Brain microvascular endothelial cell (primary cell): ENCODE results near the gene PRTG.
"Not testable (repeated sequence)": the region's sequence is repeated elsewhere in the genome, so short reads cannot be mapped to it uniquely, and the experiment has no call there.

Experiments used
- DNase-seq: peaks from one replicate; pipeline ENCODE4 v3.0.0-alpha.2; 2020
- H3K27ac ChIP-seq: fragments of 250-450 bp; sonication (Bioruptor Pico); 2 replicates; pipeline ENCODE4 v1.5.1; 2020; ENCODE audit warnings: mild to moderate bottlenecking, moderate library complexity
- H3K27me3 ChIP-seq: fragments of 250-450 bp; sonication (Bioruptor Pico); replicated peaks from 2 replicates; pipeline ENCODE4 v1.5.1; 2020; ENCODE audit warnings: mild to moderate bottlenecking
- H3K36me3 ChIP-seq: fragments of 250-450 bp; sonication (Bioruptor Pico); replicated peaks from 2 replicates; pipeline ENCODE4 v1.5.1; 2020; ENCODE audit warnings: mild to moderate bottlenecking
- H3K4me3 ChIP-seq: 2 replicates; pipeline ENCODE4 v1.5.1; 2011; ENCODE audit warnings: low read depth, mild to moderate bottlenecking, control low read depth, low read length, moderate library complexity
- in situ Hi-C: cut with HindIII; loops from 2 replicates; pipeline ENCODE4 v1.10.0; 2017; ENCODE audit warnings: low sequenced_read_pairs, low pct_ligation_motif_present
- TF ChIP-seq, protein P1 (sequence below): IDR thresholded peaks from 2 replicates; pipeline ENCODE4 v1.5.1; 2011; ENCODE audit warnings: low read depth, mild to moderate bottlenecking, moderate library complexity, low read length, control low read depth, inconsistent platforms; ENCODE audit errors: missing control alignments

Gene PRTG

GRCh38 chr15:55742927-55743728, at the start of gene PRTG:
TSS of gene PRTG (minus strand) at chr15:55743152. CDS start at chr15:55742931, 221 bp downstream.
- no peak within 1 kb of the TSS for H3K27ac ChIP-seq
- in situ Hi-C loops, result no loop called here
- H3K27me3 ChIP-seq, result no peaks in the 10 kb centered on the region
- peak within 1 kb of the TSS; percentile 72 for H3K4me3 ChIP-seq
- H3K36me3 ChIP-seq, result no peaks in the 10 kb centered on the region
- DNase-seq, result peak; percentile 69
- TF ChIP-seq, protein P1, sequence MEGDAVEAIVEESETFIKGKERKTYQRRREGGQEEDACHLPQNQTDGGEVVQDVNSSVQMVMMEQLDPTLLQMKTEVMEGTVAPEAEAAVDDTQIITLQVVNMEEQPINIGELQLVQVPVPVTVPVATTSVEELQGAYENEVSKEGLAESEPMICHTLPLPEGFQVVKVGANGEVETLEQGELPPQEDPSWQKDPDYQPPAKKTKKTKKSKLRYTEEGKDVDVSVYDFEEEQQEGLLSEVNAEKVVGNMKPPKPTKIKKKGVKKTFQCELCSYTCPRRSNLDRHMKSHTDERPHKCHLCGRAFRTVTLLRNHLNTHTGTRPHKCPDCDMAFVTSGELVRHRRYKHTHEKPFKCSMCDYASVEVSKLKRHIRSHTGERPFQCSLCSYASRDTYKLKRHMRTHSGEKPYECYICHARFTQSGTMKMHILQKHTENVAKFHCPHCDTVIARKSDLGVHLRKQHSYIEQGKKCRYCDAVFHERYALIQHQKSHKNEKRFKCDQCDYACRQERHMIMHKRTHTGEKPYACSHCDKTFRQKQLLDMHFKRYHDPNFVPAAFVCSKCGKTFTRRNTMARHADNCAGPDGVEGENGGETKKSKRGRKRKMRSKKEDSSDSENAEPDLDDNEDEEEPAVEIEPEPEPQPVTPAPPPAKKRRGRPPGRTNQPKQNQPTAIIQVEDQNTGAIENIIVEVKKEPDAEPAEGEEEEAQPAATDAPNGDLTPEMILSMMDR, result no peak

DNA sequence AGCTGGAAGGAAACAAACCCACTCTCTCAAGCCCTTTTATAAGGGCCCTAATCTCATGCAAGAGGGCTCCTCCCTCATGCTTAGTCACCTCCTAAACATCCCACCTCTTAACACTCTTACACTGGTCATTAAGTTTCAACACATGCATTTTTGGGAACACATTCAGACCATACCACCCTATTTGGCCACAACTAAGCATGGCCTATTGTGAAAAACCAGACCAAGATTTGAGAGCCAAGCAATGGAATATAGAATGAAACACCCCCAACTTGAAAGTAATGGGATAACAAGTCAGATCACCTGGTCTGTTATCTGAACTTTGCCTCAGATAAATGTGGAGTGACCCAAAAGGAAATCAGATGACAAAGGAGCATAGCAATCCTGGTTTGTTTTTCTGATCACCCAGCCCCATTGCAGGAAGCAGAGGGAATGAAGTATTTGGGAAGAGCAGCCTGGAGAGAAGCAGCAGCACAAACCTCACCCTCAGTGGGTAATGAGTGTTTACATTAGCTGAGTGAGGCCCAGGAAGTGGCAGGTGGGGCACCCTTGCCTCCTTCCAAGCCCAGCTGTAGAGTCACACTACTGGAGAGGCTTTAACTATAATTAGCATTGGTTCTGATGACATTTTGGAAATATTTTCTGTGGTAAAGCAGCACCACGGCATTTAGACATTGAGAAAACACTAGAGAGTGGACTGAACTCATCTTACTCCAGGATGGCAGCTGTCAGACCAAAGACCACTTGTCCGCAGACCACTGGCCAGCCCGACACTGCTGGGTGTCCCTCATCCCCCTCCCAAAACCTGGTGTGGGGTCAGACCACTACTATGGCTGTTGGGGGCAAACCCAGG, 48.8 kb upstream of the PRTG start:
- peak; percentile 30 for DNase-seq
- Histone ChIP-seq H3K36me3 (no peaks in the 10 kb centered on the region), H3K4me3 (no peak overlapping the region), H3K27me3 (no peaks in the 10 kb centered on the region), H3K27ac (no peak overlapping the region)
- TF ChIP-seq, protein P1, result no peak
- in situ Hi-C loops, result no loop called here

DNA sequence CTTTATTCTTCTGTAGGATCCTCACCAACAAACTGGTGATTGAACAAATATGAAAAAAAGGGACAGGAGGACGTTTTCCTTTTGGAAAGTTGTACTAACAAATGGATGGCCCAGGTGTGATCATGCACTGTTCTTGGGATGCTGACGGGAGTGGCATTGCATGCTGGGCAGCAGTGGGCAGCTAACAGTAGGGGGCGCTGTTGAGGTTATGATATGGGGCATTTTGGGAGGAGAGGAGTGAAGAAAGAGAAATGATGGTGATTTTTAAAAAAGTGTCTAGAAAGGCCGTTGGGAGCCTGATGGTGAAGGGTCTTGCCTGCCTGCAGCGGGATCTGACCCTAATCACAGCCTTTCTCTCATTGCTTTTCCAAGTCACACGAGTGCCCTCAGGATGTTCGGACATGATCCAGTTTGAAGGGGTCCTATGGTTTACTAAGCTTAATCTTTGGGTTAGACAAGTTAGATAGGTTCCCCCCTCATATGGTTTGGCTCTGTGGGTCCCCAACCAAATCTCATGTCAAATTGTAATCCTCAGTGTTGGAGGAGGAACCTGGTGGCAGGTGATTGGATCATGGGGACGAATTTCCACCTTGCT, 46.2 kb upstream of the PRTG start:
- DNase-seq, result no peak
- Histone ChIP-seq H3K27me3 (no peaks in the 10 kb centered on the region), H3K27ac (no peak overlapping the region), H3K4me3 (no peak overlapping the region), H3K36me3 (no peaks in the 10 kb centered on the region)
- in situ Hi-C loops, result no loop called here
- TF ChIP-seq, protein P1, result peak; percentile 75

DNA sequence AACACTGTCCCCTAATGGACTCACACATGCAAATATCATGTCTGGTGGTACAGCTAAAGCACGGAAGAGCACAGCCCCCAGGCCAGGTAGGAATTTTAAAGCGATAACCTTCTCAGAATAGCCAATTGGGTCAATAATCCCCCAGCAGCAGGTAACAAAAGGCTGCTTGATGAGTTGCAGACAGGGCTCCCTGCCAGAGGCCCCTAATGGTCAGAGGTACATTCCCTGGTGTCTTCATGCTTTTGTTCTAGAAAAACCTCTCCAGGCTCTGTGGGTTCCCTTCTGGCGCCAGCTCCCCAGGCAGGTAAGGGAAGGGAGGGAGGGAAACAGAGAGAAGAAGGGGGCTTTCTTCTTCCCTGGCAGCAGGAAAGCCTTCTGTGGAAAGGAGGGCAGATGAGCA, 43.4 kb upstream of the PRTG start:
- TF ChIP-seq, protein P1, result no peak
- Histone ChIP-seq H3K36me3 (no peaks in the 10 kb centered on the region), H3K4me3 (no peak overlapping the region), H3K27ac (no peak overlapping the region), H3K27me3 (no peaks in the 10 kb centered on the region)
- in situ Hi-C loops, result no loop called here
- DNase-seq, result no peak

GRCh38 chr15:55785593-55785992, 42.6 kb upstream of the PRTG start:
- H3K27me3 ChIP-seq, H3K36me3 ChIP-seq, DNase-seq, H3K4me3 ChIP-seq, H3K27ac ChIP-seq, in situ Hi-C loops: not testable (repeated sequence)

GRCh38 chr15:55784286-55784685, 41.3 kb upstream of the PRTG start:
- in situ Hi-C loops, result no loop called here
- H3K36me3 ChIP-seq, result no peaks in the 10 kb centered on the region
- DNase-seq, result no peak
- no peak overlapping the region for H3K4me3 ChIP-seq
- no peaks in the 10 kb centered on the region for H3K27me3 ChIP-seq
- no peak overlapping the region for H3K27ac ChIP-seq
- TF ChIP-seq, protein P1, result no peak
